Nephron progenitor cell (in vitro differentiated cells): ENCODE measurements around the gene PCGF2.

Experiments used
- DNase-seq: peaks from one replicate; pipeline ENCODE4 v3.0.0; 2021
- H3K27ac Mint-ChIP-seq: 2 replicates; pipeline ENCODE4 v1.8.0; 2021; ENCODE audit warnings: mild to moderate bottlenecking, moderate library complexity, mixed read lengths
- H3K27me3 Mint-ChIP-seq: 2 replicates; pipeline ENCODE4 v1.8.0; 2021; ENCODE audit warnings: mild to moderate bottlenecking, low read depth, mixed read lengths; ENCODE audit not compliant: poor library complexity
- H3K36me3 Mint-ChIP-seq: 2 replicates; pipeline ENCODE4 v1.8.0; 2021; ENCODE audit warnings: low read depth, mixed read lengths
- H3K4me1 Mint-ChIP-seq: 2 replicates; pipeline ENCODE4 v1.8.0; 2021; ENCODE audit warnings: mixed read lengths
- H3K4me3 Mint-ChIP-seq: 2 replicates; pipeline ENCODE4 v1.8.0; 2021; ENCODE audit warnings: mild to moderate bottlenecking, moderate library complexity, mixed read lengths
- H3K9me3 Mint-ChIP-seq: 2 replicates; pipeline ENCODE4 v1.8.0; 2021; ENCODE audit warnings: mild to moderate bottlenecking, moderate library complexity, mixed read lengths
- TF ChIP-seq, protein P1 (sequence below): fragments of 200-600 bp; sonication (generic); IDR thresholded peaks from 2 replicates; pipeline ENCODE4 v1.5.0; 2021; ENCODE audit warnings: antibody characterized with exemption

PCGF2 gene

DNA sequence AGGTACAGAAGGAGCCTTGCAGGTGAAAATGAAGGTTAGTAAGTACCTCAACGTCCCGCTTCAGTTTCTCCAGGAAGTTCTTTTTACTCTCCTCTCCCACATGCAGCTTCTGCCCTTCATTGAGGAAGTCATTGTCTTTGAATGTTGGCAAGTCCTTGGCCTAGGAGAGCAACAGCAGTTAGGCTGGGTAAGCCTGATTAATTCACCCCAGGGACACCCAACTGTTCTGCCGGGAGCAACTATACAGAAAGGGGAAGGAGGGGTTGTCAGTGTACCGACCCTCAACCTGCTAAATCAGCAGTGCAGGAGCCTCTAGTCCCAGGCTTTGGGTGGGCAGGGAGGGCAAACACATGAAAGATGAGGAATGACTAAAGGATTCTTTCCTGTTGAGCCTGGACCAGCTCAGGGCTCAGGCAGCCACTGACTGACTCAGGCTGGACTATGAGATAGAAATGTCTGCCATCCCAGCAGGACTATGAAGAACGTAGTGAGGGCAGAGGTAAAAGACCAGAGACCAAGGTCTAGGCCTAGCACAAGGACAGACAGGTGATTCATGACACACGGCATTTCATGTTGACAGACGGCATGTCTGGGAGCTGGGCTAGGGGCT is 29.6 kb upstream of the PCGF2 start:
- Mint-ChIP-seq H3K9me3 (no peaks in the 10 kb centered on the region), H3K27ac (no peak overlapping the region), H3K36me3 (peaks cover 69% of the 10 kb centered on the region), H3K4me1 (no peaks in the 10 kb centered on the region), H3K4me3 (no peak overlapping the region), H3K27me3 (peaks cover 3% of the 10 kb centered on the region)
- DNase-seq: no peak
- TF ChIP-seq, protein P1, sequence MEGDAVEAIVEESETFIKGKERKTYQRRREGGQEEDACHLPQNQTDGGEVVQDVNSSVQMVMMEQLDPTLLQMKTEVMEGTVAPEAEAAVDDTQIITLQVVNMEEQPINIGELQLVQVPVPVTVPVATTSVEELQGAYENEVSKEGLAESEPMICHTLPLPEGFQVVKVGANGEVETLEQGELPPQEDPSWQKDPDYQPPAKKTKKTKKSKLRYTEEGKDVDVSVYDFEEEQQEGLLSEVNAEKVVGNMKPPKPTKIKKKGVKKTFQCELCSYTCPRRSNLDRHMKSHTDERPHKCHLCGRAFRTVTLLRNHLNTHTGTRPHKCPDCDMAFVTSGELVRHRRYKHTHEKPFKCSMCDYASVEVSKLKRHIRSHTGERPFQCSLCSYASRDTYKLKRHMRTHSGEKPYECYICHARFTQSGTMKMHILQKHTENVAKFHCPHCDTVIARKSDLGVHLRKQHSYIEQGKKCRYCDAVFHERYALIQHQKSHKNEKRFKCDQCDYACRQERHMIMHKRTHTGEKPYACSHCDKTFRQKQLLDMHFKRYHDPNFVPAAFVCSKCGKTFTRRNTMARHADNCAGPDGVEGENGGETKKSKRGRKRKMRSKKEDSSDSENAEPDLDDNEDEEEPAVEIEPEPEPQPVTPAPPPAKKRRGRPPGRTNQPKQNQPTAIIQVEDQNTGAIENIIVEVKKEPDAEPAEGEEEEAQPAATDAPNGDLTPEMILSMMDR: no peak

DNA sequence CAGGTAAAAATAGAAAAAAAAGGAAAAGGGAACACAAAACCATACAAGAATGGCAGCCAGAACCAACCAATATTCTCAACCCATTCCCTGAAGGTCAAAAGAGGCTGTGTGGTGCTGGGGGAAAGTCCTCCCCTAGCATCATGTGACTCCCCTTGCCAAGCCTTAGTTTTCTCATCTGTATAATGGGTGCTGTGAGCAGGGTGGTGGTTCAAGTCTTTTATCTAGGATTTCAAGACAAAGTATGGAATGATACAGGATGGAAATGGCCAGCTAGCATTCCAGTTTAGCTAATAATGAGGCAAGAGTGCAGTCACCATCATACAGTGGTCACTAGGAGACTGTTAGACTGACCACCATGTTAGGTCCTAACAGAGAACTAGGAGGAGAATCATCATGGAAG is 25.1 kb upstream of the PCGF2 start:
- Mint-ChIP-seq H3K4me1 (peaks cover 13% of the 10 kb centered on the region), H3K9me3 (no peaks in the 10 kb centered on the region), H3K36me3 (peaks cover 78% of the 10 kb centered on the region), H3K4me3 (no peak overlapping the region), H3K27ac (no peak overlapping the region), H3K27me3 (peaks cover 3% of the 10 kb centered on the region)
- no peak for DNase-seq
- TF ChIP-seq, protein P1: no peak

- Mint-ChIP-seq H3K36me3 (peaks cover 80% of the 10 kb centered on the region), H3K4me3 (no peak overlapping the region), H3K9me3 (no peaks in the 10 kb centered on the region), H3K4me1 (peaks cover 20% of the 10 kb centered on the region), H3K27ac (peak overlapping the region; percentile 68), H3K27me3 (no peaks in the 10 kb centered on the region)
- TF ChIP-seq, protein P1: no peak
- DNase-seq: no peak
These were observed 20.3 kb upstream of the PCGF2 start for GRCh38 chr17:38768417-38768816.

- H3K27ac Mint-ChIP-seq: peak overlapping the region; percentile 73
- TF ChIP-seq, protein P1: no peak
- no peaks in the 10 kb centered on the region for H3K9me3 Mint-ChIP-seq
- H3K4me1 Mint-ChIP-seq: peaks cover 20% of the 10 kb centered on the region
- no peak for DNase-seq
- H3K36me3 Mint-ChIP-seq: peaks cover 70% of the 10 kb centered on the region
- H3K27me3 Mint-ChIP-seq: no peaks in the 10 kb centered on the region
- H3K4me3 Mint-ChIP-seq: no peak overlapping the region
These were observed 18.2 kb upstream of the PCGF2 start for GRCh38 chr17:38766341-38766740.

DNA sequence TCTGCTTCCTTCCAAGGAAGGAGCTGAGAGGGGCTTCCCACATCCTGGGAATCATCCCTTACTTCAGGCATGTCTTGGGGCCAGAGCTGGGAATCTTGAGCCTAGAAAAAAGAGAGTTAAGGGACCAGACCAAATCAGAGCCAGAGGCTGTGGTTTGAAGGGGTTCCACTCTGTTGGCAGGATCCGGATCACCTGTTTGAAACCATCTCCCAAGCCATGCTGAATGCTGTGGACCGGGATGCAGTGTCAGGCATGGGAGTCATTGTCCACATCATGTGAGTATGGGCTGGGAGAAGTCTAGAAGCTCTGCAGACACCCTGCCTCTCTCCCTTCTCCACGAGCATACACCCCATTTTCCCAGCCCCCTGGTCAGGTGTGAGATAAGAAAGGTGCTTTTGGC is 14.1 kb upstream of the PCGF2 start:
- TF ChIP-seq, protein P1: no peak
- Mint-ChIP-seq H3K4me3 (no peak overlapping the region), H3K9me3 (no peaks in the 10 kb centered on the region), H3K4me1 (peaks cover 8% of the 10 kb centered on the region), H3K36me3 (peaks cover 55% of the 10 kb centered on the region), H3K27ac (no peak overlapping the region), H3K27me3 (no peaks in the 10 kb centered on the region)
- no peak for DNase-seq

GRCh38 chr17:38761612-38762011 is 13.5 kb upstream of the PCGF2 start:
- TF ChIP-seq, protein P1: peak; percentile 27
- Mint-ChIP-seq H3K9me3 (no peaks in the 10 kb centered on the region), H3K36me3 (peaks cover 49% of the 10 kb centered on the region), H3K27me3 (no peaks in the 10 kb centered on the region), H3K27ac (peak overlapping the region; percentile 3), H3K4me1 (peaks cover 3% of the 10 kb centered on the region), H3K4me3 (no peak overlapping the region)
- DNase-seq: peak; percentile 37
